HepG2 (cell line): Measurements from ENCODE around the gene ORM1. TPM values are rescaled to one million over a fixed set of nuclear protein-coding genes. Genes with fewer than 3 reads are reported as not detected.
"Not testable (repeated sequence)": the region's sequence is repeated elsewhere in the genome, so short reads cannot be mapped to it uniquely, and the experiment has no call there.

Experiments used
- ATAC-seq: fragments of 200-7000 bp; cut with Tn5 transposase; 3 replicates; pipeline ENCODE4 v1.9.1; 2020; ENCODE audit warnings: mild to moderate bottlenecking, moderate library complexity
- BruUV-seq: library from RNA; stranded (reverse); fragments of 400-500 nt; replicated peaks from 2 replicates; lab custom pipeline; 2021; lab: Mats Ljungman, UMichigan
- CTCF ChIA-PET: fragments of 300-600 bp; formaldehyde crosslinking; extraction: SDS; loops from one replicate; lab custom pipeline; 2021; ENCODE audit warnings: low total read pairs, inconsistent platforms, low intra/inter-chr PET ratio; lab: Yijun Ruan, JAX
- POLR2A ChIA-PET: fragments of 350-600 bp; sonication (Branson Sonifier 250); formaldehyde crosslinking; loops from one replicate; lab custom pipeline; 2020; ENCODE audit warnings: antibody characterized with exemption, inconsistent platforms; lab: Yijun Ruan, JAX
- DNase-seq: peaks from one replicate; pipeline ENCODE4 v3.0.0-alpha.2; 2015; ENCODE audit warnings: low spot score
- FAIRE-seq: peaks from 3 replicates; lab custom pipeline; 2011; peaks lifted over from hg19 to GRCh38; lab: Jason Lieb, UNC
- H2AFZ ChIP-seq: one replicate; pipeline ENCODE4 v1.6.1; 2011; ENCODE audit warnings: low read length, inconsistent platforms
- H3K27ac ChIP-seq: fragments of 300-600 bp; 3 replicates; pipeline ENCODE4 v1.8.0; 2011; ENCODE audit warnings: mixed run types, mild to moderate bottlenecking, mixed read lengths, low read length, inconsistent platforms; ENCODE audit not compliant: insufficient read depth; ENCODE audit errors: extremely low read length
- H3K27me3 ChIP-seq, 2 experiments: fragments of 200-600 bp in 1 of 2; 2 replicates in 1 of 2; 3 replicates in 1 of 2; pipeline versions ENCODE4 v1.6.0 to v1.8.0; 2011; ENCODE audit warnings: low read length in 2 of 2, mild to moderate bottlenecking in 2 of 2, moderate library complexity in 2 of 2, inconsistent platforms in 1 of 2; ENCODE audit not compliant: insufficient read depth in 2 of 2, control insufficient read depth in 1 of 2
- H3K36me3 ChIP-seq, 2 experiments: fragments of 200-600 bp in 1 of 2; replicated peaks in 1 of 2; 2 replicates in 1 of 2; 3 replicates in 1 of 2; pipeline versions ENCODE4 v1.5.1 to v1.8.0; 2011; ENCODE audit warnings: low read length in 2 of 2, inconsistent platforms in 1 of 2; ENCODE audit not compliant: insufficient read depth in 2 of 2, control insufficient read depth in 1 of 2
- H3K4me1 ChIP-seq: 2 replicates; pipeline ENCODE4 v1.5.1; 2012; ENCODE audit warnings: low read length, inconsistent platforms; ENCODE audit not compliant: insufficient read depth
- H3K4me2 ChIP-seq: 2 replicates; pipeline ENCODE4 v1.6.0; 2011; ENCODE audit warnings: low read depth, low read length, inconsistent platforms
- H3K4me3 ChIP-seq, 3 experiments: fragments of 200-600 bp in 1 of 3; sonication (generic), shearing (Covaris generic) in 1 of 3; replicated peaks in 1 of 3; 2 replicates each; pipeline ENCODE4 v1.5.1; 2011 to 2016; ENCODE audit warnings: low read length in 3 of 3, inconsistent platforms in 2 of 3, low read depth in 2 of 3, mild to moderate bottlenecking in 2 of 3, control low read depth in 1 of 3, mixed read lengths in 1 of 3; ENCODE audit not compliant: insufficient read depth in 1 of 3
- H3K79me2 ChIP-seq: one replicate; pipeline ENCODE4 v1.6.1; 2011; ENCODE audit warnings: low read length, inconsistent platforms; ENCODE audit not compliant: insufficient read depth
- H3K9ac ChIP-seq: 2 replicates; pipeline ENCODE4 v1.6.0; 2011; ENCODE audit warnings: mild to moderate bottlenecking, low read depth, low read length, inconsistent platforms; ENCODE audit not compliant: insufficient read depth
- H3K9me3 ChIP-seq: 2 replicates; pipeline ENCODE4 v1.5.1; 2012; ENCODE audit warnings: mild to moderate bottlenecking, low read length
- H4K20me1 ChIP-seq: 2 replicates; pipeline ENCODE4 v1.6.0; 2011; ENCODE audit warnings: inconsistent platforms, mild to moderate bottlenecking, low read length, moderate library complexity; ENCODE audit not compliant: insufficient read depth
- ZNF121 ChIP-seq: sonication (generic); formaldehyde crosslinking; IDR thresholded peaks from 2 replicates; pipeline ENCODE4 v1.5.0; 2020; ENCODE audit warnings: mild to moderate bottlenecking, missing genetic modification reagents
- WGBS: methylation state at CpG from one replicate; pipeline ENCODE4 v1.1.6; 2017; ENCODE audit warnings: low lambda C conversion rate; 5-methylcytosine and 5-hydroxymethylcytosine counted together
- in situ Hi-C: cut with HindIII; loops from 2 replicates; pipeline ENCODE4 v1.10.0; 2017; ENCODE audit warnings: low pct_unique_long_range_greater_than_20kb; ENCODE audit not compliant: extremely low pct_ligation_motif_present
- intact Hi-C: fragments of 100-400 bp; cut with micrococcal nuclease; formaldehyde crosslinking; loops from one replicate; pipeline ENCODE4 v1.10.0; 2022; ENCODE audit not compliant: unreplicated experiment
- polyA plus RNA-seq, 8 experiments: library from polyadenylated mRNA; depleted of rRNA in 3 of 8; stranded (reverse) in 7 of 8; unstranded in 1 of 8; fragments of >200 nt; fragmentation: Illumina TruSeq in 4 of 8; extraction: Trizol in 4 of 8; gene quantifications; 2 replicates each; pipeline versions ENCODE4 v1.2.1 to v1.2.3, GENCODE V29; 2011 to 2016; ENCODE audit warnings: low read depth in 4 of 8, missing spikeins in 1 of 8, mixed read lengths in 1 of 8; ENCODE audit not compliant: insufficient read depth in 1 of 8
- total RNA-seq, 5 experiments: library from RNA; depleted of rRNA; stranded (reverse); fragments of >200 nt; fragmentation: Illumina TruSeq; extraction: Trizol; gene quantifications; 2 replicates each; pipeline ENCODE4 v1.2.3, GENCODE V29; 2016; ENCODE audit warnings: low read depth in 1 of 5
- TF ChIP-seq, protein P1 (sequence below): sonication (generic); formaldehyde crosslinking; IDR thresholded peaks from 2 replicates; pipeline ENCODE4 v1.4.0; 2020; ENCODE audit warnings: missing genetic modification reagents
- TF ChIP-seq, protein P2 (sequence below): sonication (generic); formaldehyde crosslinking; IDR thresholded peaks from 2 replicates; pipeline ENCODE4 v1.5.1; 2020; ENCODE audit warnings: missing genetic modification reagents, mild to moderate bottlenecking, borderline replicate concordance

The ORM1 gene
- total and polyA plus RNA-seq, 2 of the 13 experiments (the other 11 are each of a cell fraction or from before 2014, with no cell fraction given) = 699 to 1,180 TPM

- TF ChIP-seq, protein P1, sequence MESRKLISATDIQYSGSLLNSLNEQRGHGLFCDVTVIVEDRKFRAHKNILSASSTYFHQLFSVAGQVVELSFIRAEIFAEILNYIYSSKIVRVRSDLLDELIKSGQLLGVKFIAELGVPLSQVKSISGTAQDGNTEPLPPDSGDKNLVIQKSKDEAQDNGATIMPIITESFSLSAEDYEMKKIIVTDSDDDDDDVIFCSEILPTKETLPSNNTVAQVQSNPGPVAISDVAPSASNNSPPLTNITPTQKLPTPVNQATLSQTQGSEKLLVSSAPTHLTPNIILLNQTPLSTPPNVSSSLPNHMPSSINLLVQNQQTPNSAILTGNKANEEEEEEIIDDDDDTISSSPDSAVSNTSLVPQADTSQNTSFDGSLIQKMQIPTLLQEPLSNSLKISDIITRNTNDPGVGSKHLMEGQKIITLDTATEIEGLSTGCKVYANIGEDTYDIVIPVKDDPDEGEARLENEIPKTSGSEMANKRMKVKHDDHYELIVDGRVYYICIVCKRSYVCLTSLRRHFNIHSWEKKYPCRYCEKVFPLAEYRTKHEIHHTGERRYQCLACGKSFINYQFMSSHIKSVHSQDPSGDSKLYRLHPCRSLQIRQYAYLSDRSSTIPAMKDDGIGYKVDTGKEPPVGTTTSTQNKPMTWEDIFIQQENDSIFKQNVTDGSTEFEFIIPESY = peak; percentile 86
- DNase-seq, H3K9ac ChIP-seq, H3K9me3 ChIP-seq, in situ Hi-C loops, H3K4me2 ChIP-seq, CTCF ChIA-PET, FAIRE-seq, H3K27me3 ChIP-seq, H2AFZ ChIP-seq, intact Hi-C loops, BruUV-seq, ATAC-seq, H4K20me1 ChIP-seq, H3K4me3 ChIP-seq, H3K27ac ChIP-seq, H3K36me3 ChIP-seq: not testable (repeated sequence)
- POLR2A ChIA-PET = interaction anchor here (1.7 kb wide), 1 partner anchor 221 kb away, joined by 4 read pairs; the partner anchor contains the start of gene KIF12
- H3K79me2 ChIP-seq = peaks cover 13% of the 10 kb centered on the region
- H3K4me1 ChIP-seq = peaks cover 46% of the 10 kb centered on the region
- 97% methylated on average over 7 of the region's 7 CpGs for WGBS
Measured at GRCh38 chr9:114320710-114321109, 2.2 kb upstream of the ORM1 start.

GRCh38 chr9:114321759-114322158, 1.1 kb upstream of the ORM1 start:
- FAIRE-seq = no peak
- peak overlapping the region; percentile 43 for H3K9ac ChIP-seq
- peak overlapping the region; percentile 75 for H3K4me2 ChIP-seq
- H3K4me3 ChIP-seq = peak overlapping the region in 1 of 3 experiments; percentile 57; a peak in 1 of 6 replicates
- no peaks in the 10 kb centered on the region for H3K27me3 ChIP-seq
- TF ChIP-seq, protein P2, sequence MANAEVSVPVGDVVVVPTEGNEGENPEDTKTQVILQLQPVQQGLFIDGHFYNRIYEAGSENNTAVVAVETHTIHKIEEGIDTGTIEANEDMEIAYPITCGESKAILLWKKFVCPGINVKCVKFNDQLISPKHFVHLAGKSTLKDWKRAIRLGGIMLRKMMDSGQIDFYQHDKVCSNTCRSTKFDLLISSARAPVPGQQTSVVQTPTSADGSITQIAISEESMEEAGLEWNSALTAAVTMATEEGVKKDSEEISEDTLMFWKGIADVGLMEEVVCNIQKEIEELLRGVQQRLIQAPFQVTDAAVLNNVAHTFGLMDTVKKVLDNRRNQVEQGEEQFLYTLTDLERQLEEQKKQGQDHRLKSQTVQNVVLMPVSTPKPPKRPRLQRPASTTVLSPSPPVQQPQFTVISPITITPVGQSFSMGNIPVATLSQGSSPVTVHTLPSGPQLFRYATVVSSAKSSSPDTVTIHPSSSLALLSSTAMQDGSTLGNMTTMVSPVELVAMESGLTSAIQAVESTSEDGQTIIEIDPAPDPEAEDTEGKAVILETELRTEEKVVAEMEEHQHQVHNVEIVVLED = no peak
- TF ChIP-seq ZNF121 (CRISPR knock-in tag) = peak; percentile 63
- H3K36me3 ChIP-seq = no peaks in the 10 kb centered on the region
- H3K9me3 ChIP-seq = no peaks in the 10 kb centered on the region
- CTCF ChIA-PET = no interaction called here
- peaks cover 13% of the 10 kb centered on the region for H3K79me2 ChIP-seq
- peak overlapping the region; percentile 86 for H3K27ac ChIP-seq
- WGBS = 63% methylated on average over 8 of the region's 8 CpGs
- intact Hi-C loops = no loop called here
- in situ Hi-C loops = no loop called here
- H3K4me1 ChIP-seq = peaks cover 48% of the 10 kb centered on the region
- no peak for DNase-seq
- BruUV-seq = no TSS peak
- POLR2A ChIA-PET = interaction anchor here (0.7 to 1.9 kb wide), 5 partner anchors 8 to 240 kb away, joined by 3 to 4 read pairs (median 4); partner anchors contain the start of gene KIF12
- no peak for ATAC-seq
- no peaks in the 10 kb centered on the region for H4K20me1 ChIP-seq
- H2AFZ ChIP-seq = no peak overlapping the region
